Stimulated activated CD4-positive, alpha-beta T cell treated with anti-CD3 and anti-CD28 coated beads, Interleukin-4, amount 100 ng/mL, for 1 hour (primary cell): ENCODE data around the gene CLHC1.
"Not testable (repeated sequence)": the region's sequence is repeated elsewhere in the genome, so short reads cannot be mapped to it uniquely, and the experiment has no call there.

Experiments used
- DNase-seq: peaks from one replicate; pipeline ENCODE4 v3.0.0-alpha.2; 2020

The CLHC1 gene

DNA sequence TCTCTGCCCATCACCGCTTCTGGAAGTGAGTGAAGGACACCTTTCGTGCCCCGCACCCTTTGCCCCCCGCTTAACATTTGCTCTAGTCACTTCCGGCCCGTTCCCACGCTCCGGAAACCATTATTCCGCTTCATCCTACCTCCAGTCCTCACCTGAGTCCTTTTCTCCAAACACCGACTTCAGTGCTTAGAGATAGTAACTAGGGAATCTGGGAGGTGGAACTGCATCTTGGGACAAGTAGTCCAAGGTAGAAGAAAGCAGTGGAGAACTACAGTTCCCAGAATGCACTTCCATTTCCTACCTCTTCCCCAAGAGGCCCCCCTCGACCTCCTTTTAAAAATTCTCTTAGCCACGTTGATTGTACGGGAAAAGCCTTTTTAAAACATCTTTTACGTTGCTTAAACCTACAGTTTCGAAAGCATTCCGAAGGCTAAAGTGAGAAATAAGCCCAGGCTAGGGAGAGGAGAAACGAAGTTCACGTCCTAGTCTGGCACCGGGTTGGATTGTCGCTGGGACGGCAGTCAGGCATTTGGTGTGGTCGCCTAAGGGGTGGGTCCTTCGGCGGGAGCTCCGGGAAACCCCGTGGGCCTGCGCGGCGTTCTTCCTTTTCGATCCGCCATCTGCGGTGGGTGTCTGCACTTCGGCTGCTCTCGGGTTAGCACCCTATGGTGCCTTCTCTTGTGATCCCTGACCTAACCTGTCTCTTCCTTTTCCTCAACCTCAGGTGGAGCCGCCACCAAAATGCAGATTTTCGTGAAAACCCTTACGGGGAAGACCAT is at the start of gene CLHC1, which contains the start of gene RPS27A:
Gene CLHC1 (minus strand): TSS at position 210 of the 779 bp plus-strand sequence. CDS start 9,882 bp downstream, outside the sequence.
Gene RPS27A (plus strand): TSS at position 605 of the 779 bp plus-strand sequence. CDS start 137 bp downstream, at position 742.
- DNase-seq, result peak; percentile 96

DNA sequence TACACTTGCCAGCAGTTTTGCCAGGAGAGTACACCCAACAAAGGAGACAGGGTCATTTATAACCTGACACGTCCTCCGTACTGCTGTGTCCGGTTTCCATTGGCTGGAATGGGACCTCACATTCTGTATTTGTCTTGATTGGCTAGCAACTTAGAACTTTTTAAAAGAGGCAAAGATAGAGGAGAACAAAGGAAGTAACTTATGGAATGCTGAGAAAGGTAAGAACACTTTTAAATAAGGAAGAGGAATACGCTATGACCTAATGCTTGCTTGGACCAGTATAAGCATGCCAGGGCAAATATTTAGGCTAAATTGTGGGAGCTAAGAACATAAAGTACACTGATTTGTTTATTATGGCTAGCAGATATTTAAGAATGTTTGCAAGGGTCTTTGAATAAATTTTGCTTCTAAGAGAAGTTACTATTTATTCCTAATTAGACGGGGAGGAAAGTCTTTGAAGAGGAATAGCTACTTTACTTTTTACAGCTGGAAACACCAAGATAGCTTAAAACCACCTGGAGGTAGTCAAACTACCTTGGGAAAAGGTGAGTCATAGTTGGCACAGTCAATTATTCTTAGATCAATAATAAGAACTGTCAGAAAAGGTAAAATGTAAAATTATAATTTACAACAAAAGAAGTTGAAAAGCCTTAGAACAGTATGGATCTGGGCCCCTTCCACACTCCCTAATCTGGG is 48.9 kb upstream of the CLHC1 start:
- not testable (repeated sequence) for DNase-seq

DNA sequence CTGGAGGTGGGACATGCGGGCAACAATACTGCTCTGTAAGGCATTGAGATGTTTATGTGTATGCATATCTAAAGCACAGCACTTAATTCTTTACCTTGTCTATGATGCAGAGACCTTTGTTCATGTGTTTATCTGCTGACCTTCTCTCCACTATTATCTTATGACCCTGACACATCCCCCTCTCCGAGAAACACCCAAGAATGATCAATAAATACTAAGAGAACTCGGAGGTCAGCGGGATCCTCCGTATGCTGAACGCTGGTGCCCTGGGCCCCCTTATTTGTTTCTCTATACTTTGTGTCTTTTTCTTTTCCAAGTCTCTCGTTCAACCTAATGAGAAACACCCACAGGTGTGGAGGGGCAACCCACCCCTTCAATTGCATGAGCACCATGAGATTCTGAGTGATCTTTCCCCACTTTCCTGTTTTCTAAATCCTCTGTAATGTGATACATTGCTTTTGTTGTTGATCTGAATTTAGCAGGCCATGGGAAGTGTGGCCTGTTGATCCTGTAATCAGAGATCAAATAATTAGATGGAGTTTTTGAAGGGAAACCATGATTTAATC is 47.8 kb upstream of the CLHC1 start:
- DNase-seq, result not testable (repeated sequence)

DNA sequence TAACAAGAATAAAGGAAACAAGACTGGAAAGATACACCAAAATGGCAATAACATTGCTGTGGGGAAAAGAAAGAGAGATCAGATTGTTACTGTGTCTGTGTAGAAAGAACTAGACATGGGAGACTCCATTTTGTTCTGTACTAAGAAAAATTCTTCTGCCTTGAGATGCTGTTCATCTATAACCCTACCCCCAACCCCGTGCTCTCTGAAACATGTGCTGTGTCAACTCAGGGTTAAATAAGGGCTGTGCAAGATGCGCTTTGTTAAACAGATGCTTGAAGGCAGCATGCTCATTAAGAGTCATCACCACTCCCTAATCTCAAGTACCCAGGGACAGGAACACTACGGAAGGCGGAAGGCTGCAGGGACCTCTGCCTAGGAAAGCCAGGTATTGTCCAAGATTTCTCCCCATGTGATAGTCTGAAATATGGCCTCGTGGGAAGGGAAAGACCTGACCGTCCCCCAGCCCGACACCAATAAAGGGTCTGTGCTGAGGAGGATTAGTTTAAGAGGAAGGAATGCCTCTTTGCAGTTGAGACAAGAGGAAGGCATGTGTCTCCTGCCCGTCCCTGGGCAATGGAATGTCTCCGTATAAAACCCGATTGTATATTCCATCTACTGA is 47.2 kb upstream of the CLHC1 start:
- not testable (repeated sequence) for DNase-seq

DNA sequence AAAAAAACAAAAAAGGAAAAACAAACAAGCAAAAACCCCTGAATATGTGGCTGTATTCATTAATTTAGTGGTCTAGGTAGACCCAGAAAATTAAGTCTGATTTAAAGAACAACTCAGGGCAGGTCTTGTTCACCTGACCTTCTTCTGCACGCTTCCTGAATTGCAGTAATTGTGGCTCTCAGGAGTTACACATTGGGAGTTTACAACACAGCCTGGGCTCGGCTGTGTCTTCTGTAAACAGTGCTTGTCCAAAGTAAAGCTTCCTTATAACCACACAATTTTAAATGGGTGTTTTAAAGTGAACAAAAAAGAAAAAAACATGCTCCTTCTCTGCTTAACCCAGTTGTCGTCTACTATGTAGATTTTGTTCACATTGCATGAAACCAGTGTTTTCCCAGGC is 45.2 kb upstream of the CLHC1 start:
- DNase-seq, result no peak

DNA sequence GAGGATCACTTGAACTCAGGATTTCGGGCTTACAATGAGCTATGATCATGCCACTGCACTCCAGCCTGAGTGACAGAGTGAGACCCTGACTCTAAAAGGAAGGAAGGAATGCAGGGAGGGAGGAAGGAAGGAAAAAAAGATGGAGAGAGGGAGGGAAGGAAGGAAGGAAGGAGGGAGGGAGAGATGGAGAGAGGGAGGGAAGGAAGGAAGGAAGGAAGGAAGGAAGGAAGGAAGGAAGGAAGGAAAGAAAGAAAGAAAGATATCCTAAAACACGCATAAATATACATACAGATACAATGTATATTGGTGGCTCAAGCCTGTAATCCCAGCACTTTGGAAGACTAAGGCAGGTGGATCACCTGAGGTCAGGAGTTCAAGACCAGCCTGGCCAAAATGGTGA is 42.3 kb upstream of the CLHC1 start:
- not testable (repeated sequence) for DNase-seq

DNA sequence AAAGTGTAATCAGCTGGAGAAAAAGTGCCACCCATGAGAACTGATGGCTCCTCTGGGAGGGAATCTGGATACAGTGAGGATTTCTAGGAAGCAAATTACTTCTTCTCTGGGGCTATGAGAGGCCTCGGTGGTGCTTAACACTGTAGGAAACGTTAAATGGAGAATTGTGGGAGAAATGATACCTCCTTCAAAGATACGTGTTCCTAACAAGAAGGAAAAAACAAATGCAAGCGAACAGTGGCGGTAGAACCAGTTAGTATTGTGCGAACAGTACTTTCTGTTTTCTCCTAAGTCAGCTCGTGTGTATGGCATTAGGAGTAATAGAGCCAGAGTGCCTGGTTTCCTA is 37.5 kb upstream of the CLHC1 start:
- no peak for DNase-seq

DNA sequence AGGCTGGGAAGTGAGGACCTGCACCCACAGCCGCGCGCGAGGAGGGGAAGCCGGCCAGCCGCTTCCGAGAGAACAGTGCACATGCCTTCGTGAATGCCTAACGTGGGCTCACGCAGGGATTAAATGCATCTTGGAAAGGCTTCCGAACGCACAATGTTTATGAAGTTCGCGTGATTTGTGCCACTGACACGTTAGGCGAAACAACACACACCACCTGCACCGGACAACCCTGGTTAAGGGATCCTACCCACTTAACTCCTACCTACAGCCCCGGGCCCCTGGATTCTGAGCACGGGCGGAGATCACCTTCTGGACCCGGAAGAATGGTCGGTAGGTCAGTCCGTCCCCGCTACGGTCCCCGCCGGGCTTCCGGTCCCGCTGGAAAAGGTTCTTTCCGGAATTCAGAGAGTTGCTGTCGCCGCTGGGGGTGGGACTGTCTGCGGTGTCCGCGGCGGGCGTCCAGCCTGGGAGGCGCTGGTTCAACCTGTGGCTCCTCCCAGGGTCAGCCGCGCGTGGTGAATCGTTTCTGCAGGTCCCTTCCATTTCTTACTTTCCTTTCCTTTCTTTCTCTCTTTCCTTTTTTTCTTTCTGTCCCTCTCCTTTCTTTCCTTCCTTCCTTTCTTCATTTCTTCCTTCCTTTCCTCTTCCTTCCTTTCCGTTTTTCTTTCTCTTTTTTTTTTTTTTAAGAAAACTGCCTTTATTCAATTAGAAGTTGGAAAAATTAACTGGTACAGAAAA is 37.0 kb upstream of the CLHC1 start, which contains the start of gene MTIF2:
Gene MTIF2 (minus strand): TSS at position 325 of the 738 bp plus-strand sequence. CDS start 5,373 bp downstream, outside the sequence.
- DNase-seq, result peak; percentile 88

DNA sequence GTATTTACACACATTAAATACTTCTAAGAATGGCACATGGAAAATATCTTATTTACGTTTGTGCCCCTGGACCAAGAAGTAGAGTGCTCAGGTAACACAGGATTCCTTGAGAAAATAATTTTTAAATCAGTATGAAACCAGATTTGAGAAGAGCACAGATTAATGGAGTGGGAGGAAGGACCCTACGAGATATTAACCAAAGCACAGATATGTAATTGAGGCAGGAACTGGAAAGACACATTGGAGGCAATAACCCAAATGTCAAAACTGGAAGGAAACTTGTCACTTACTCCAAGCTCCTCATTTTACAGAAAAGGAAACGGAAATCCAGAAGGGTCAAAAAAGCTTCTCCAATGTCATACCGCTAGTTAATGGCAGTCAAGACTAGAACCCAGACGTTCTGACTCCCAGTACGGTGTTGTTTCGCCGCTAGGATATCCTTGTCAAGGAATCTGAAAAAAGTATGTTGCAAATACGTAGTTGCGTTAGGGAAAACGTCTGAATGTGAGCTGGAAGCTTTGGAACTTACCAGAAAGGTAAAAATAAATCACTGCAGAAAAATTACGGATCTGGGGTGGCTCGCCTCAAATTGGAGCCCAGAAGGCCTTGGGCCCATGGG is 36.3 kb upstream of the CLHC1 start:
- no peak for DNase-seq

DNA sequence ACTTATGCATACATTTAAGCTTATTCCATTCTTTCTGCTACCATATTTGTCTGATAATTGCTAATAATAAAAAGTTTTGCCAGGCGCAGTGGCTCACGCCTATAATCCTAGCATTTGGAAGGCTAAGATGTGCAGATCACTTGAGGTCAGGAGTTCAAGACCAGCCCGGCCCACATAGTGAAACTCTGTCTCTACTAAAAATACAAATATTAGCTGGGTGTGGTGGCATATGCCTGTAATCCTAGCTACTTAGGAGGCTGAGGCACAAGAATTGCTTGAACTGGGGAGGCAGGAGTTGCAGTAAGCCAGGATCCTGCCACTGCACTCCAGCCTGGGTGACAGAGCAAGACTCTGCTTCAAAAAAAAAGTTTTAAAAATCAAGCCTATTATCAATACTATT is 27.5 kb upstream of the CLHC1 start:
- not testable (repeated sequence) for DNase-seq

DNA sequence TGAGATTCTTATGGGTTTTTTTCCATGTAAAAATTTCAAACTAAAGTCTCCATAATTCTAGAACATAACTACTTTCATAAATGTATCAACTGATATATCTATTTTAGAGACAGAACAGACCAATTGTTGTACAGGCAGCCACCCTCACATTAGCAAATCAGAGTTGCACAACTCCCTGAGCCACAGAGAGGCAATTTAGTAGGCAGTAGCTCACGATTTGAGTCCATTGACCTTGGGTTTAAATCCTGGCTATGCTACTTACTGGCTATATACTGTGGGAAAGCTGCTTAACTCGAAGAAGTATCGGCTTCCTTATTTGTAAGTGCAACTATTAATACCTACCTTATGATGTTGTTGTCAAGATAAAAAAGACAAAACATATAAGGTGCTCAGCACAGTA is 20.7 kb upstream of the CLHC1 start:
- no peak for DNase-seq

DNA sequence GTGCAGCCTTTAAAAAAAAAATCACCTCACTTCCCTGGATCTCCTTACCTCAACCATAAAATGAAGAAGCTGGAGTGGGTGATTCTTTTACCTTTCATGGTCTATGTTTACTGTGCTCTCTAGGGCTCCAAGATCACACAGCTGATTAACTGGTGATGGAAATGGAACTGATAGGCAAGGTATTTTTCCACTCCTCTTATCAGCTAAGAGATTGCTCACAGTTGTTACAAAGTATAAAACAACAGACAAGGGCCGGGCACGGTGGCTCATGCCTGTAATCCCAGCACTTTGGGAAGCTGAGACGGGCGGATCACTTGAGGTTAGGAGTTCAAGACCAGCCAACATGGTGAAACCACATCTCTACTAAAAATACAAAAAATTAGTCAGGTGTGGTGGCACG is 14.9 kb upstream of the CLHC1 start:
- no peak for DNase-seq

DNA sequence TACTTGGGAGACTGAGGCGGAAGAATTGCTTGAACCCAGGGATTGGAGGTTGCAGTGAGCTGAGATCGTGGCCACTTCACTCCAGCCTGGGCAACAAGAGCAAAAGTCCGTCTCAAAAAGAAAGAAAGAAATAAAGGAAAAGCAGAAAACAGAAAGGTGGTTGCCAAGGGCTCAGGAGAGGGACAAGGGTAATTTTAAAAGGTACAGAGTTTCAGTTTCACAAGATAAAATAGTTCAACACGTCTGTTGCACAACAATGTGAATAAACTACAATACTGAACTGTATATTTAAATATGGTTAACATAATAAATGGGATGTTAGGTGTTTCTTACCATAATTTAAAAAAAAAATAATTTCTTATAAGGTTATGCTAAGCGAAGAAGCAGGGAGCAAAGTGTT is 13.3 kb upstream of the CLHC1 start:
- no peak for DNase-seq

DNA sequence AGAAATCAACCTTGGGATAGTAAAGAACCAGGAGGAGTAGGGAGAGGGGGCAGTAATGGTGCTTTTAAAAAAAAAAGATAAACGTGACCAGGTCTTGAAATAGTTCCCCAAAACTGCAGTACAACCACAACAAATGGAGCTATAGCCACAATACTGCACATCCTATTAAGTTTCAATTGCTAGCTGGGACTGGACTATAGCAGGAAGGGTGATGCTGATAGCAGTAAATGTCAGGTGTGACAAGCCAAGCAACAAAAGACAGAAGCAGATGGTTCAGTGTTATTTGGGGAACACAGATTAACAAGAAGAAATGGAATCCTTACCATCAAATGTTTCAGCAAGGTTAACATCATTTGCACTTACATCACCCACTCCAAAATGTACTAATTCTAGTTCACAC is 10.5 kb upstream of the CLHC1 start:
- no peak for DNase-seq

DNA sequence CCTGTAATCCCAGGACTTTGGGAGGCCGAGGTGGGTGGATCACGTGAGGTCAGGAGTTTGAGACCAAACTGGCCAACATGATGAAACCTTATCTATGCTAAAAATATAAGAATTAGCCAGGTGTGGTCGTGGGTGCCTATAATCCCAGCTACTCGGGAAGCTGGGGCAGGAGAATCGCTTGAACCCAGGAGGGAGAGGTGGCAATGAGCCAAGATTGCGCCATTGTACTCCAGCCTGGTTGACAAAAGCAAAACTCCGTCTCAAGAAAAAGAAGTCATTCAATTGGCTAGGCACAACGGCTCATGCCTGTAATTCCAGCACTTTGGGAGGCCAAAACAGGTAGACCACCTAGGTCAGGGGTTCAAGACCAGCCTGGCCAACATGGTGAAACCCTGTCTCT is 9.5 kb upstream of the CLHC1 start:
- not testable (repeated sequence) for DNase-seq

DNA sequence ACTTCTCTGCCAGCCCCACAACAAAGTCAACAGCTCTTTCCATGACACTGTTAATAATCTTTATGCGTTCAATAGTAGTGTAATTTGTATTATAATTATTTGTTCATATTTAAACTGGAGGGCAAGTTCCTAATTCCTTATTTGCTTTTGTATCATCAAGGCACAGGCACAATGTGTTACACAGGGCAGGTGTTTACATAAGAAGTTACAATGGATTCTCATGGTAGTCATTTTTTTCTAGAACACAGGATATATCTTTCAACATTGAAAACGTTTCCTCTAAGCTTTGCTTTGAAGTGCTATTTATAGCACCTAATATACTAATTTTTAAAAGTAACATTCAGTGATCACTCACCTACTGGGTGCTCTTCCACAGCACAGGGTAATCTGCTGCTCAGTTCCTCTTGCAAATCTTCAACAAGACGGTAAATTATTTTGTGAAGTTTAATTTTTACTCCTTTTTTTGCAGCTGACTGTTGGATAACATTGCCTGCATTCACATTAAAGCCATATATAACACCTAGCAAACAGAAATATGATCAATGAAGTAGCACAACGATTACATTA is 7.6 kb upstream of the CLHC1 start:
- no peak for DNase-seq

DNA sequence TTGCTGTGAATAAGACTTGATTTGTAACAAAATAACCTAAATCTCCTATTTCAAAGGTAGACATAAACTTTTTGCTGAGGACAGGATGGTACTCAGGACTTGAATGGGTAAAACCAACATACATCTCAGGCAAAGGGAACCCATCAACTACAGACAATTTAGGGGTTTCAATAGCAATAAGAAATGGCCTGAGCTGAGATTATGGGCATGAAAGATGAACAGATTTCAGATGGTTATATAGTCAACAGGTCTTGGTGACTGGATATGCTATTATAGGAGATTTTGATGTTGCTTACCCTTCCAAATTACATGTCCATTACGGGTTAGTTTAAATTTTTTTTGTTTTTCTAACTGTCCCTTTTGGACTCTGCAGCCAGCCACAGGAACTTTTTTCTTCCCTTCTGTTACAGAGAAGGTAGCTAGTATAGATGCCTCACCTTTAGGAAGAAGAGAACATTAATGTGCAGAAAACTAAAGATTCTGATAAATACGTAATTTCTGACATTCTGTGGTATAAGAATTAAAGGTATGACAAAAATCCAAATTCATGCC is 5.0 kb upstream of the CLHC1 start:
- no peak for DNase-seq

DNA sequence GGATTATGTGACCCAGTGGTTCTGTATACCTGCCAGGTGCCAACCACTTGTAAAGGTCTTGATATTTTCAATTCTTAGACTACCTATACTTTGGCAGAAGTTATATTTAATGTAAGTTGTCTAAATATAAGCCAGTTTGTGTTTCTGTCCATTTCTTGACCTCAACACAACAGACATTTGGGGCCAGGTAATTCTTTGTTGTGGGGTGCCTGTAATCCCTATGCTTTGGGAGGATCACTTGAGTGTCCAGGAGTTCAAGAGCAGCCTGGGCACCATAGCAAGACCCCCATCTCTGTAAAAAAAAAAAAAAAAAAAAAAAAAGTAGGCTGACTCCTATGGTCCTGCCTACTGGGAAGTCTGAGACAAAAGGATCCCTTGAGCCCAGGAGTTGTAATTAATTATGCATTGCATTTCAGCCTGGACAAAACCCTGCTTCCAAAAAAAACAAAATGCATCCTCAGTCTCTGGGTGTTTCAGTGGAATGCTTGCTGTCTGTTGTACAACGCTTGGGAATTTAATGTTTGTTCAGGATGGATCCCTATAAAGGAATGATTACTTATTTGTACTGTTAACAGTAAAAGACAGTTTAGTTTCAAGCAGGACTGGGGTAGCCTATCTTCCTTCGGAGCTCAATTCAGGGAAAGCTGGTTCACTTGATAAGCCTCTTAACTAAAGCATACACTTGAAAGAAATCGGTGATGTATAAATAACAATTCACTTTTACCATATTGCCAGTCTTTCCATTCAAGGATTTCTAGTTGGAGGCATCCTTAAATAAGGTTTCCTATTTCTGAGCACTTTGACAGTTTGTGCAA is 3.8 kb upstream of the CLHC1 start:
- DNase-seq, result no peak

DNA sequence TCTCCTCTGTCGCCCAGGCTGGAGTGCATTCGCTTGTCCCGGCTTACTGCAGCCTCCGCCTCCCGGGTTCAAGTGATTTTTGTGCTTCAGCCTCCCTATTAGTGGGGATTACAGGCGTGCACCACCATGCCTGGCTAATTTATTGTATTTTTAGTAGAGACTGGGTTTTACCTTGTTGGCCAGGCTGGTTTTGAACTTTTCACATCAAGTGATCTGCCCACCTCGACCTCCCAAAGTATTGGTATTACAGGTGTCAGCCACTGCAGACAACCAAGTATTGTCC is 1.5 kb upstream of the CLHC1 start:
- DNase-seq, result no peak

DNA sequence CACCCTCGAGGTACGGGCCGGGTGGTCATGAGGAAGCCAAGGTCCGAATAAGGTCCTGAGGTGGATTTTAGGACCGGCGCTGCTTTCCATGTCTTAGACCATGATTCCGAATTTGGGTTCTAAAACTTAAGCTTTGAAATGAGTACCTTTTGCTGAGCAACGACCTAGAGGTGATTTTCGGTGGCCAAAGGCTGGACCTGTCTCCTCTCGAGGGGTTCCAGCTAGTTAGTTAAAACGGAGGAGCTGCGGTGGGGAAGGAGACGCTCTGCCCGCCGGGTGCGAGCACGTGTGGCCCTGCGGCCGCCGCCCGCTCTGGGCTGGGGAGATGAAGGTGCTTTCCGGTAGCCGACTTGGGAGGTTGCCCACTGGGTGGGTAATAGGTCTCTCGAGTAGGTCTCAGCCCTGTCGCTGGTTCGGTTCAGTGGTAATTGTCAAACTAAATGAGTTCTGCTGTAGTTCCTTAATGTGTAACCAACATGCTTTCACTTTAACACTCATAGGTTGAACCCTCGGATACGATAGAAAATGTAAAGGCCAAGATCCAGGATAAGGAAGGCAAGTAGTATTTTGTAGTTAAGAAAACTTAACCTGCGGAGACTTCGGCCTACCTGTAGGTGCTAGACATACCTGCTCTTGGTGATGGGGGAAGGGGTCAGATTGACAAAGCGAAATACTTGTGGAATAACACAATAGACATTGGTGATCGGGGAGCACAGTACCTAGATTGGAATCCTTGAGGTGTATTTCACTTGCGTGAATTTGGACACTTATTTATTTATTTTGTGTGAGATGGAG is 967 bp upstream of the CLHC1 start:
- DNase-seq, result peak; percentile 57
